ENCODE measurements around the gene CTAG2.
"Not testable (repeated sequence)": the region's sequence is repeated elsewhere in the genome, so short reads cannot be mapped to it uniquely, and the experiment has no call there.

Gene CTAG2

DNA sequence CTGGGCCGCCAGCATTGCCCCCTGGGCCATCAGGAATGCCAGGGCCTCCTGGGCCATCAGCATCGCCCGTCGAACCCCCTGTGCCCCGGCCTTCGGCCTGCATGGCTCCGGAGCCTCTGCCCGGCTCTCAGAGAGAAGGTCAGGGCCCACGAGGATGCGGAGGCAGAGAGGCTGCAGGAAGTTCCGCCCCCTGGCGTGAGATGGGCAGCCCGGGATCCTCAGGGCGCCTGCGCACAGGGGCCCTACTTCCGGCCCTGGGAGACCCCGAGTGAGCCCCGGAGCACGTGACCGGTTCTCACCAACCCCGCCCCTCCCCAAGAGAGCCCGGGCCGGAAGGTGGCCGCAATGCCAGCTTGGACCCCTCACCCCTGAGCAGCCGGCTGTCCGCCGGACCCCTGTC, at the start of gene CTAG2:
CTAG2 (minus strand) TSS at position 167 of the 400 bp plus-strand sequence; CDS start at position 103, 64 bp downstream.
- in situ Hi-C loops (cut with MboI; ENCODE audit: low sequenced_read_pairs), result not testable (repeated sequence)

DNA sequence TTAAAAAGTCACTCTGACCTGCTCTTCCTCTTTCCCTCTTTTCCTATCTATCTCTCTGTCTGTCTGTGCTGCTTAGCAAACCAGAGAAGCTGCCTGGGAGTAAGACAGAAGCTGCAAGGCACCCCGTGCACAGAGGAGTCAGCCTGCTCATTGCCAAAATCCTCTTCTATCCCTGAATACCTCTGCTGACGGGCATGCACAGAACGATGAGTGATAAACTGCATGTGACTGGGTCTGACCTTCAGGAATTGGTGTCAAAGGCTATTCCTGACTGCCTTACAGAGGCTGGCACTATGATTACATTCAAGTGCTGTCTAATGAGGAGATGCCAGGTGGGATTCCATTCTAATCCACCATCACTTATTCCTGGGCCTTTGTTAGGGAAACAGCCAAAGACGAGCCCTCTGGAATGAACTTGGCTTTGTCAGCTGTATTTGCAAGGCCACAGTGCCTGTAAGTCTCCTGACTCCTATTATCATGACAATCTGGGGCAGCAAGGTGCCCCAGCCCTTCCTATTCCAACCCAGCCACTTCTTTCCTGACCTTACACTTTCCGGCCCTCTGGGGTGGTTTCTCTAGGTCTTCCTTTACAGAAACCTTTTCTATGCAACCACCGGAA, 45.4 kb upstream of the CTAG2 start:
- in situ Hi-C loops (cut with MboI; ENCODE audit: low sequenced_read_pairs), result no loop called here

DNA sequence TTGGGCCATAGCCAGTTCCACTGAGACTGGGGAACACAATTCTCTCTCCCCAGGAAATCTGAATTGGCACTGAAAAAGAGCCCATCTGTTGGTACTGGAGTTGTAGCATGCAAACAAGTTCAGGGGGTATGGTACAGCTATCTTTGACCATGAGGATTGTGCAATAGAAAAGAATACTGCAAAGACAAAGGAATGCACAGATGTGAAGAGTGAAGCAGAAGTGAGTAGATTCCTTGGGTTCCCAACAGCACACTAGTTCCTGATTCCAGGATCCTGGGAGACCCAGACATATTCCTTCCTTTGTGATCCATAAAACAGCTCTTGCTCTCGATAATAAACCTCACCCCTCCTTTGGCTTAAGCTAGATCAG, 43.3 kb upstream of the CTAG2 start:
- in situ Hi-C loops (cut with MboI; ENCODE audit: low sequenced_read_pairs), result no loop called here

- in situ Hi-C loops (cut with MboI; ENCODE audit: low sequenced_read_pairs), result no loop called here
Measured at GRCh38 chrX:154695911-154696675, 42.7 kb upstream of the CTAG2 start.

GRCh38 chrX:154693394-154693793, 40.0 kb upstream of the CTAG2 start:
- in situ Hi-C loops (cut with MboI; ENCODE audit: low sequenced_read_pairs), result no loop called here

- in situ Hi-C loops (cut with MboI; ENCODE audit: low sequenced_read_pairs), result not testable (repeated sequence)
Measured at GRCh38 chrX:154690438-154690837, 37.1 kb upstream of the CTAG2 start.

DNA sequence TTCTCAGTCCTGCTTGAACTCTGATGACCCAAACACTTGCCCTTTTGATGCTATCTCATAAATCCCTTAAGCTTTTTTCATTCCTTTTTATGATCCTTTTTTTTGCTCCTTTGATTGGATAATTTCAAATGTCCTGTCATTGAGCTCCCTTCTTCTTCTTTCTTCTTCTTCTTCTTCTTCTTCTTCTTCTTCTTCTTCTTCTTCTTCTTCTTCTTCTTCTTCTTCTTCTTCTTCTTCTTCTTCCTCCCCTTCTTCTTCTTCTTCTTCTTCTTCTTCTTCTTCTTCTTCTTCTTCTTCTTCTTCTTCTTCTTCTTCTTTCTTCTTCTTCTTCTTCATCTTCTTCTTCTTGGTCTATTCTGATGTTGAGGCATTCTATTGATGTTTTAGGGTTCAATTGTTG, 18.7 kb upstream of the CTAG2 start:
- in situ Hi-C loops (cut with MboI; ENCODE audit: low sequenced_read_pairs), result not testable (repeated sequence)

DNA sequence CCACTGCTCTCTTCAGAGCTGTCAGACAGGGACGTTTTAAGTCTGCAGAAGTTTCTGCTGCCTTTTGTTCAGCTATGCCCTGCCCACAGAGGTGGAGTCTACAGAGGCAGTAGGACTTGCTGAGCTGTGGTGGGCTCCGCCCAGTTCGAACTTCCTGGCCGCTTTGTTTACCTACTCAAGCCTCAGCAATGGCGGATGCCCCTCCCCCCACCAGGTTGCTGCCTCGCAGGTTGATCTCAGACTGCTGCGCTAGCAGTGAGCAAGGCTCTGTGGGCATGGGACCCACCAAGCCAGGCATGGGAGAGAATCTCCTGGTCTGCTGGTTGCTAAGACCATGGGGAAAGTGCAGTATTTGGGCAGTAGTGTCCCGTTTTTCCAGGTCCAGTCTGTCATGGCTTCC, 17.5 kb upstream of the CTAG2 start:
- in situ Hi-C loops (cut with MboI; ENCODE audit: low sequenced_read_pairs), result not testable (repeated sequence)

DNA sequence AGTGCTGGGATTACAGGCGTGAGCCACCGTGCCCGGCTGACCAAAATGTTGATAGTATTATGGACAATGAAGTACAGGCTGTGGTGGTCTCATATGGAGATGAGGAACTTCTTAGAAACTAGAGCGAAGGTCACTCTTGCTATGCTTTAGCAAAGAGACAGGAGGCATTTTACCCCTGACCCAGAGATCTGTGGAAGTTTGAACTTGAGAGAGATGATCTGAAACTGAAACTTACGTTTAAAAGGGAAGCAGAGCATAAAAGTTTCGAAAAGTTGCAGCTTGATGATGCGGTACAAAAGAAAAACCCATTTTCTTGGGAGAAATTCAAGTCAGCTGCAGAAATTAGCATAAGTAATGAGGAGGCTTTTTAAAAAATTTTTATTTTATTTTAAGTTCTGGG, 8.5 kb upstream of the CTAG2 start:
- in situ Hi-C loops (cut with MboI; ENCODE audit: low sequenced_read_pairs), result no loop called here

DNA sequence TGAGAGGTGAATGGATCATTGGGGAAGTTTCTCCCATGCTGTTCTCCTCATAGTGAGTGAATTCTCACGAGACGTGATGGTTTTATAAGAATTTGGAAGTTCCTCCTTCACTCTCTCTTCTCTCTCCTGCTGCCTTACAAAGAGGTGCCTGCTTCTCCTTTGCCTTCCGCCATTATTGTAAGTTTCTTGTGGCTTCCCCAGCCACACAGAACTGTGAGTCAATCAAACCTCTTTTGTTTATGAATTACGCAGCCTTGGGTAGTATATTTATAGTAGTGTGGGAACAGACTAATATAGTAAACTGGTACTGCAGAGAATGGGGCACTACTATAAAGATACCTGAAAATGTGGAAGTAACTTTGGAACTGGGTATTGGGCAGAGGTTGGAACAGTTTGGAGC, 7.8 kb upstream of the CTAG2 start:
- in situ Hi-C loops (cut with MboI; ENCODE audit: low sequenced_read_pairs), result no loop called here

GRCh38 chrX:154660541-154660940, 7.2 kb upstream of the CTAG2 start:
- in situ Hi-C loops (cut with MboI; ENCODE audit: low sequenced_read_pairs), result no loop called here

GRCh38 chrX:154658957-154659356, 5.6 kb upstream of the CTAG2 start:
- in situ Hi-C loops (cut with MboI; ENCODE audit: low sequenced_read_pairs), result no loop called here

GRCh38 chrX:154658187-154658586, 4.8 kb upstream of the CTAG2 start:
- in situ Hi-C loops (cut with MboI; ENCODE audit: low sequenced_read_pairs), result no loop called here

DNA sequence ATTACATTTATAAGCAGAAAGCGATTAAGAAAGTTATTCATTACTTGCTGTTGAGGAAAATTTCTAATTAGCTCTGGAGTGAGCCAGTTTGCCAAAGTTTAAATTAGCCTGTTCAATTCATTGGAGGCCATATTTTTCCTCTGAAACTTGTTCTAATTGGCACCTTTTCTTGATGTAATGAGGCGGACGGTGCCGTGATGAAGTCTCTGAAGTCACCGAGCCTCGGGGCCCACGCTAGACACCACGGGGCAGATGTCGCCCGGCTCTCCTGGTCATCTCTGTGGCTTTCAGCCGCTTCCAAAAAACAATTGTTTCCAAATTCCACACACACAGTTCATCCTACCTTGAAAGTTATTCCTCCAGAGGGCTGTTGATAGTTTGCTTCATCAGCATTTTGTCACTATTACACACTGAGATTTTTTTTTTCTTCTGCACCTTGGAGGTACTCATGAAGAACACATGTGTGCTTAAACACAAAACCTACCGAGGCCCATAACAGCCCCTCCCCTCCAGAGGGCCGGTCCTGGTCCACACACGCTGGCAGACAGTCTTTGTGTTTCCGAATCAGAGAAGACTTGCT, 3.9 kb upstream of the CTAG2 start:
- in situ Hi-C loops (cut with MboI; ENCODE audit: low sequenced_read_pairs), result no loop called here

GRCh38 chrX:154655786-154656185, 2.4 kb upstream of the CTAG2 start:
- in situ Hi-C loops (cut with MboI; ENCODE audit: low sequenced_read_pairs), result no loop called here

DNA sequence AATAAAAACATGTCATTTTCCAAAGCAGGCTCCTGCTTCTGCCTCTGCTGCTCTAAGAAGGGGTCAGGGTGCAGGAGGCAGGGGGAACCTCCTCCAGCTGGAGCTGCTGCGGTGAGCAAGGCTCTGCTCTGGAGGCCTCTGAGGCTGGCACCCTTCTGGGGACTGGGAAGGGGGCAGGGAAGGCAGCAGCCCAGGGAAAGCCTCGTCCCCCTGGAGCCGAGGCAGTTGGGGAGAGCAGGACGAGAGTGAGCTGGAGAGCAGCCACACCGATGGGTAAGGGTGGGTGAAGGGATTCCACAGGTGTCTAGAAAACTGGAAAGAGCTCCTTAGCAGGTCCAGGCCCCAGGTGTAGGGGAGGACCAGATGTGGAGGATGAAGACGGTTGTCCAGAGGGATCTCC, 2.0 kb upstream of the CTAG2 start:
- in situ Hi-C loops (cut with MboI; ENCODE audit: low sequenced_read_pairs), result no loop called here

DNA sequence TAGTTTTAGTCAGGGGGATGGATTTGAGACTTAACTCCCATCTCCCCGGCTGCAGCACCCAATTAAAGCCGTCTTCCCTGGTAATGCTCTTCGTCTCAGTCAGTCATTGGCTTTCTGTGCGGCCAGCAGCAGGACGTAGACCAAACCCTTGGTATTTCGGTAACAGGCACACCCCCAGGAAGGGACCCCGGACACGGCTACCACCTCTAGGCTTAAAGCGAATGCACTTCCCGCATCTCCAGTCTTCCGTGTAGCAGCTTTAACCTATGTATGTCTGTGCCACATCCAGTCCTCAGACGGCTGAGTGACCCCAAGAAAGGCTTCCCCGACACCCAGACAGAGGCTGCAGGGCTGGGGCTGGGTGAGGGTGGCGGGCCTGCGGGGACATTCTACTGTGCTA, 1.5 kb upstream of the CTAG2 start:
- in situ Hi-C loops (cut with MboI; ENCODE audit: low sequenced_read_pairs), result no loop called here

DNA sequence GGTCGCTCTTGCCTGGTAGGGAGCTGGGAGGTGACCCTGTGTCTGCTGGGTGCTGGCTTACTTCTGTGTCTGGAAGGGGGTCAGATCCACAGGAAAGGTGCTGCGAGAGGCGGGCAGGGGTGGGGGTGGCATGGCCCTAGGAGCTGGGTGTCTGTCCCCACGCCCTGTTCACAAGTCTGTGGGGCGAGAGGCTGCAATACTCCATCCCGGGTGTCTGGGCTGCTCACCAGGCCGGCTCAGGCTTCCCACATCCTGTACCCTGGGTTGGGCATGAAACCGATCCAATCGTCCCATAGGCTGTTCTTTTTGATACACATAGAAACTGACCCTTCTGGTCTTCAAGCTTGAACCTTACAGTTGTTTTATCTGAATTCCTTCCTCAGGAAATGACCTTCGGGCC, 993 bp upstream of the CTAG2 start:
- in situ Hi-C loops (cut with MboI; ENCODE audit: low sequenced_read_pairs), result no loop called here

- in situ Hi-C loops (cut with MboI; ENCODE audit: low sequenced_read_pairs), result no loop called here
Measured at GRCh38 chrX:154653048-154653401, 354 bp downstream of the CTAG2 start.

- in situ Hi-C loops (cut with MboI; ENCODE audit: low sequenced_read_pairs), result no loop called here
Measured at GRCh38 chrX:154652311-154653047, 900 bp downstream of the CTAG2 start.

- in situ Hi-C loops (cut with MboI; ENCODE audit: low sequenced_read_pairs), result no loop called here
Measured at GRCh38 chrX:154650221-154650510, 3.2 kb downstream of the CTAG2 start.

All from HL-60/S4 (cell line).